BLaER1 treated with 17β-estradiol and CSF1 and Interleukin-3, amounts not matched to agents 10 nM and 100 nM (cell line): ENCODE data around the gene TK2.
A peak's percentile ranks its signal among the peaks of the same experiment; 100 is the strongest.

Source experiments
- H3K27ac ChIP-seq, 11 experiments: shearing (Covaris generic); formaldehyde crosslinking; 2 replicates each; pipeline ENCODE4 v1.8.1; 2022
- H3K27me3 ChIP-seq, 11 experiments: shearing (Covaris generic); formaldehyde crosslinking; 2 replicates each; pipeline ENCODE4 v1.8.1; 2022
- H3K36me3 ChIP-seq, 11 experiments: shearing (Covaris generic); formaldehyde crosslinking; 2 replicates each; pipeline ENCODE4 v1.8.1; 2022
- H3K4me1 ChIP-seq, 10 experiments: shearing (Covaris generic); formaldehyde crosslinking; 2 replicates each; pipeline ENCODE4 v1.8.1; 2022
- H3K4me2 ChIP-seq, 11 experiments: shearing (Covaris generic); formaldehyde crosslinking; 2 replicates each; pipeline ENCODE4 v1.8.1; 2022
- H3K4me3 ChIP-seq, 10 experiments: shearing (Covaris generic); formaldehyde crosslinking; 2 replicates each; pipeline ENCODE4 v1.8.1; 2022
- H3K9ac ChIP-seq, 11 experiments: shearing (Covaris generic); formaldehyde crosslinking; 2 replicates each; pipeline ENCODE4 v1.8.1; 2022
- H3K9me3 ChIP-seq, 11 experiments: shearing (Covaris generic); formaldehyde crosslinking; replicated peaks in 1 of 11; 2 replicates each; pipeline ENCODE4 v1.8.1; 2022
- H4K20me1 ChIP-seq, 11 experiments: shearing (Covaris generic); formaldehyde crosslinking; 2 replicates each; pipeline ENCODE4 v1.8.1; 2022
- Cebpa-rat ChIP-seq, 11 experiments: shearing (Covaris generic); IDR thresholded peaks; 2 replicates each; pipeline ENCODE4 v1.8.1; 2022

Gene TK2

GRCh38 chr16:66493490-66494401, 56.2 kb downstream of the TK2 start:
- Histone ChIP-seq H4K20me1 (no peaks in the 10 kb centered on the region; a peak in 1 of 22 replicates), H3K27ac (no peak overlapping the region; a peak in 2 of 22 replicates), H3K4me1 (peaks cover 10 to 14% (median 12%) of the 10 kb centered on the region in 10 experiments), H3K4me3 (no peak overlapping the region), H3K36me3 (no peaks in the 10 kb centered on the region), H3K27me3 (no peaks in the 10 kb centered on the region), H3K9ac (no peak overlapping the region), H3K9me3 (peaks cover 0 to 4% (median 0%) of the 10 kb centered on the region in 11 experiments; a peak in 2 of 22 replicates), H3K4me2 (no peak overlapping the region)
- TF ChIP-seq Cebpa-rat (IDR thresholded peaks at IDR 0.05): no peak

DNA sequence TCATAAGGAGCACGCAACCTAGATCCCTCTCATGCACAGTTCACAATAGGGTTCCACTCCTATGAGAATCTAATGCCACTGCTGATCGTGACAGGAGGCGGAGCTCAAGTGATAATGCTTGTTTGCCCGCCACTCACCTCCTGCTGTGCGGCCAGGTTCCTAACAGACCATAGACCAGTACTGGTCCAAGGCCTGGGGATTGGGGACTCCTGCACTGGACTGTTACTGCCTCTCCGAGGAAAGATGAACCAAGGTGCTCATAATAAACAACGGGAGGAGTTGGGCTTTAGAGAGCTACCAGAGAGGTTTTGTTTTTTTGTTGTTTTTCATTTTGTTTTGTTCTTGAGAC, 58.2 kb downstream of the TK2 start:
- H3K9me3 ChIP-seq: peaks cover 0 to 4% (median 0%) of the 10 kb centered on the region in 11 experiments; a peak in 1 of 22 replicates
- no peak overlapping the region for H3K9ac ChIP-seq
- H4K20me1 ChIP-seq: no peaks in the 10 kb centered on the region; a peak in 1 of 22 replicates
- H3K4me2 ChIP-seq: 0 out of 22 replicates have a peak overlapping the region, but pooled peaks of 1 of the 11 experiments have one; percentile 63
- no peaks in the 10 kb centered on the region for H3K27me3 ChIP-seq
- no peak for TF ChIP-seq Cebpa-rat (IDR thresholded peaks at IDR 0.05)
- no peak overlapping the region for H3K27ac ChIP-seq
- H3K4me1 ChIP-seq: peaks cover 26 to 32% (median 28%) of the 10 kb centered on the region in 10 experiments
- H3K4me3 ChIP-seq: no peak overlapping the region
- H3K36me3 ChIP-seq: no peaks in the 10 kb centered on the region

- no peaks in the 10 kb centered on the region; a peak in 1 of 22 replicates for H4K20me1 ChIP-seq
- no peaks in the 10 kb centered on the region for H3K27me3 ChIP-seq
- peaks cover 28 to 37% (median 32%) of the 10 kb centered on the region in 10 experiments for H3K4me1 ChIP-seq
- H3K4me3 ChIP-seq: no peak overlapping the region
- H3K36me3 ChIP-seq: no peaks in the 10 kb centered on the region
- peak overlapping the region in 3 of 11 experiments; percentile 10 to 29 (median 17); a peak in 2 of 22 replicates for H3K9ac ChIP-seq
- peak overlapping the region in 10 of 11 experiments; percentile 3 to 63 (median 40); a peak in 18 of 22 replicates for H3K4me2 ChIP-seq
- peaks cover 0 to 4% (median 0%) of the 10 kb centered on the region in 11 experiments; a peak in 1 of 22 replicates for H3K9me3 ChIP-seq
- no peak for TF ChIP-seq Cebpa-rat (IDR thresholded peaks at IDR 0.05)
- peak overlapping the region in 3 of 11 experiments; percentile 10 to 30 (median 10); a peak in 2 of 22 replicates for H3K27ac ChIP-seq
Observed at GRCh38 chr16:66490774-66491715, 58.9 kb downstream of the TK2 start.

DNA sequence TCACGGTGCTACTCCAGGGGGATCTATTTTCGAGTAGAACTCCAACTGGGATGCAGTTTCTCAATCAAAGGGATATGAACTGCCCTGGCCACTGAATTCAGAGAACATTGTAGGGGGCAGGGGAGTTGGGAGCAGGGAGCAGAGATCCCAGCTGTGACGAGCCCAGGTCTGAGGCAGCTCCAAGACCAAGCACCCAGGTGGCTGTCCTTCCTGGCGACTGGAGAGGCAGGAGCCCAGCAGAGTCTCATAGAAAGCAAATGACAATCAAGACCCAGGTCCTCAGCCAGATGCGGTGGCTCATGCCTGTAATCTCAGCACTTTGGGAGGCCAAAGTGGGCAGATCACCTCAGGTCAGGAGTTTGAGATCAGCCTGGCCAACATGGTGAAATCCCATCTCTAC, 60.1 kb downstream of the TK2 start:
- H3K27ac ChIP-seq: no peak overlapping the region
- no peaks in the 10 kb centered on the region for H3K9me3 ChIP-seq
- H3K36me3 ChIP-seq: no peaks in the 10 kb centered on the region
- peaks cover 38 to 49% (median 44%) of the 10 kb centered on the region in 10 experiments for H3K4me1 ChIP-seq
- no peak overlapping the region for H3K4me2 ChIP-seq
- H3K4me3 ChIP-seq: no peak overlapping the region
- H3K27me3 ChIP-seq: no peaks in the 10 kb centered on the region
- TF ChIP-seq Cebpa-rat (IDR thresholded peaks at IDR 0.05): no peak
- no peaks in the 10 kb centered on the region; a peak in 1 of 22 replicates for H4K20me1 ChIP-seq
- no peak overlapping the region for H3K9ac ChIP-seq

GRCh38 chr16:66489385-66489784, 60.5 kb downstream of the TK2 start:
- H3K4me3 ChIP-seq: no peak overlapping the region
- H3K27ac ChIP-seq: no peak overlapping the region
- H3K9me3 ChIP-seq: no peaks in the 10 kb centered on the region
- H3K27me3 ChIP-seq: no peaks in the 10 kb centered on the region
- no peaks in the 10 kb centered on the region; a peak in 1 of 22 replicates for H4K20me1 ChIP-seq
- no peak for TF ChIP-seq Cebpa-rat (IDR thresholded peaks at IDR 0.05)
- peaks cover 42 to 54% (median 48%) of the 10 kb centered on the region in 10 experiments for H3K4me1 ChIP-seq
- no peak overlapping the region for H3K4me2 ChIP-seq
- no peak overlapping the region for H3K9ac ChIP-seq
- no peaks in the 10 kb centered on the region for H3K36me3 ChIP-seq

DNA sequence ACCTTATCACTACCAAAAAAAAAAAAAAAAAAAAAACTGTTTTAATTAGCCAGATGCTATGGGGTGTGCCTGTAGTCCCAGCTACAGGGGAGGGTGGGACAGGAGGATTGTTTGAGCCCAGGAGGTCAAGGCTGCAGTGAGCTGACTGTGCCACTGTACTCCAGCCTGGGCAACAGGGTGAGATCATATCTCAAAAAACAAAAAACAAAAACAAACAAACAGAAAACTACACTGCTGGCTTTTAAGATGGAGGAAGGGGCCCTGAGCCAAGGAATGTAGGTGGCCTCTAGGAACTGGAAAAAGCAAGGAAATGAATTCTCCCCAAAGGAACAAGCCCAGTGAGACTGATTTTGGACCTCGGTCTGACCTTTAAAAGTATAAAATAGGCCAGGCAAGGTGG, 61.4 kb downstream of the TK2 start:
- no peaks in the 10 kb centered on the region; a peak in 1 of 22 replicates for H4K20me1 ChIP-seq
- no peaks in the 10 kb centered on the region for H3K9me3 ChIP-seq
- H3K27ac ChIP-seq: no peak overlapping the region
- H3K4me1 ChIP-seq: peaks cover 51 to 62% (median 56%) of the 10 kb centered on the region in 10 experiments
- no peak for TF ChIP-seq Cebpa-rat (IDR thresholded peaks at IDR 0.05)
- no peaks in the 10 kb centered on the region for H3K27me3 ChIP-seq
- H3K9ac ChIP-seq: no peak overlapping the region
- H3K4me3 ChIP-seq: no peak overlapping the region
- peak overlapping the region in 3 of 11 experiments; percentile 47 to 62 (median 54); a peak in 2 of 22 replicates for H3K4me2 ChIP-seq
- H3K36me3 ChIP-seq: no peaks in the 10 kb centered on the region

- Histone ChIP-seq H3K27ac (peak overlapping the region in 7 of 11 experiments; percentile 7 to 53 (median 31); a peak in 6 of 22 replicates), H3K9me3 (no peaks in the 10 kb centered on the region), H3K4me1 (peaks cover 57 to 66% (median 61%) of the 10 kb centered on the region in 10 experiments), H3K4me2 (peak overlapping the region; percentile 33 to 88 (median 54)), H3K27me3 (no peaks in the 10 kb centered on the region), H3K36me3 (no peaks in the 10 kb centered on the region), H3K4me3 (no peak overlapping the region), H4K20me1 (no peaks in the 10 kb centered on the region; a peak in 1 of 22 replicates), H3K9ac (peak overlapping the region in 4 of 11 experiments; percentile 4 to 33 (median 18); a peak in 2 of 22 replicates)
- TF ChIP-seq Cebpa-rat (IDR thresholded peaks at IDR 0.05): no peak
Observed at GRCh38 chr16:66487580-66488275, 62.2 kb downstream of the TK2 start.
